HL-60/S4 (cell line): Measurements from ENCODE around the gene DYSF.

Experiments used
- in situ Hi-C: fragments of 300-500 bp; cut with MboI; formaldehyde crosslinking; loops from 2 replicates; pipeline ENCODE4 v1.14.3; 2022; ENCODE audit warnings: low sequenced_read_pairs

The DYSF gene

DNA sequence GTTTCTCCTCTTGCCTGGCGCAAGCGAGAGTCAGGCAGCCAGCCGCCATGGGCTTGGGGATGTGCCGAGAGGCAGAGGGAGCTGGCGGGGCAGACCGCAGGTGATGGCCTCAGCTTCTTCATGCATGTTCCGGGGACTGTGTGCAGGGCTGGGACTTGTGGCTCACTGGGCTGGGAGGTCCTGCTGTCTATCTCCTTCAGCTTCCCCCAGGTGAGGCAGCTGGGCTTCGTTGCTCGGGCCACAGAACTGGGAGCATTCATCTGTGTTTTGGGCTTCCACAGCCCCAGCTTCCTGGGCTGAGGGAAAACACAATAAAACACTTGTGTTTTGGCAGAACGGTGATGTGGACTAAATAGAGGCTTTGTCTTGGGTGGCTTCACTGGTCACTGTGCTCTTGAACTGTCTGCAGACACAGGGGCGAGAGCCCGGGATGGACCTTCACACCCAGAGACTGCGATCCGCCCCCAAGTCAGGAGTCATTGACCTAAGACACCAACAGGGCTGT is 93.5 kb downstream of the DYSF start:
- in situ Hi-C loops, result loop anchor here (25.0 kb wide), 2 partner anchors 1040 to 1190 kb away; no protein-coding TSS in a partner anchor

DNA sequence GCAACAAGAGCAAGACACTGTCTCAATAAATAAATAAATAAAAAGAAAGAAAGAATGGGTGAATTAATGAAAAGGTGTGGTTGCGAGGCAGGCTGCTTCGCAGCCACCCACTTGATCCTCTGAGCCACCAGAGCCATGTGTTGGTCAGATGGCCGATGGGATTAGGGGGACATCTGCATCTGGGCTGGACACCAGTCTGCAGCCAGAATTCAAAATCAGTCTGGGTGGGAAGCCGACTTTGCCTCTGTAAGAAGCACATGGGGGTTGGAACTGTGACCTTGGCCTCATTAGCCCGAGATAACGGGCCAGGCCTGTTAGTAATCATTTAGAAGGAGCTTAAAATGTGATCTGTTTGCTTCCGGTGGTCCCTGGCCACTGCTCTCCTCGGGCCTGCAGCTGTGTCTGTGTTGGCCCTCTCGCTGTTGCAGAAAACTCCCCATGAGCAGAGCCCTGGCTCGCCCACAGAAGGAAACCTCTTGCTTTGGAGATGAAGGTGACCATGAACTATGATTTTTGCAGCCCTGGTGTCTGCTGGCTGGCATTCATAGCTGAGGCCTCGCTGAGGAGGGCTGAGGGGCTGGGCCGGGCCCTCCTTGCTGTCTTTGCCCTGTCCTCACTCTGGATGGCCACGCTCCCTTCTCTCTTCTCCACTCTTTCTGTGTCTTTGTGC is 94.4 kb downstream of the DYSF start:
- in situ Hi-C loops, result loop anchor here (25.0 kb wide), 2 partner anchors 1040 to 1190 kb away; no protein-coding TSS in a partner anchor

DNA sequence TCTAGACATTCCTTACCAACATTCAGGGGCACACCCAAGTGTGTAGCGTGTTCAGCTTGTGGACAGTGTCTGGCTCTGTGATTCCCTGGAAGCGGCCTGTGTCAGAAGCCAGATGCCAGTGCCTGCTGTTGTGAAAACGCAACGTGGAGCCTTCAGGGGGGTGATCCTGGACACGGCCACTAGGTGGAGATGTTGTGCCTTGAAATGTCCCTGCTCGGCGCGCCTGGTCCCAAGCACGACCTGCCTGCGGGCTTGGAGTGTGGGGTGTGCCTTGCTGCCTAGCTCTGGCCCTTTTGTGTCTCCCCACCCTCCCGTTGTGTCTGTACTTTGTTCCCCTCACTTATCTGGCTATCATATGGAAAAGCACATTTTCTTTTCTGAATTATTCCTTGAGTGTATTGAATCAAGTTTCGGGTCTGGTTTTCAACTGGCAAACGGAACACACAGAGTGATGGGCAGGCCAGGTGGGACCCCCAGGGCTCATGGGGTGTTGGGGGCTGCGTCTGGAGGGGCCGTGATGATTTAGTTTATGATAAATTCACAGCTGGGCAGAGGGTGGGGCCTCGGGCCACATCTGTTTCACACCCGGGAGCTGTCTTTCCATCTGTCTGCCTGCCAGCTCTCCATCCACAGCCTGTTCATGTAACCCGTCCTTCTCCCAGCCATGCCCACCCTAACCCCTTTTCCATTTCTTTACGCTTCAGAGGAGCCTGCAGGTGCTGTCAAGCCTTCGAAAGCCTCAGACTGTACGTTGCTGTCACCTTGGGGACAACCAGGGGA is 95.5 kb downstream of the DYSF start:
- in situ Hi-C loops, result loop anchor here (25.0 kb wide), 2 partner anchors 1038 to 1188 kb away; no protein-coding TSS in a partner anchor

DNA sequence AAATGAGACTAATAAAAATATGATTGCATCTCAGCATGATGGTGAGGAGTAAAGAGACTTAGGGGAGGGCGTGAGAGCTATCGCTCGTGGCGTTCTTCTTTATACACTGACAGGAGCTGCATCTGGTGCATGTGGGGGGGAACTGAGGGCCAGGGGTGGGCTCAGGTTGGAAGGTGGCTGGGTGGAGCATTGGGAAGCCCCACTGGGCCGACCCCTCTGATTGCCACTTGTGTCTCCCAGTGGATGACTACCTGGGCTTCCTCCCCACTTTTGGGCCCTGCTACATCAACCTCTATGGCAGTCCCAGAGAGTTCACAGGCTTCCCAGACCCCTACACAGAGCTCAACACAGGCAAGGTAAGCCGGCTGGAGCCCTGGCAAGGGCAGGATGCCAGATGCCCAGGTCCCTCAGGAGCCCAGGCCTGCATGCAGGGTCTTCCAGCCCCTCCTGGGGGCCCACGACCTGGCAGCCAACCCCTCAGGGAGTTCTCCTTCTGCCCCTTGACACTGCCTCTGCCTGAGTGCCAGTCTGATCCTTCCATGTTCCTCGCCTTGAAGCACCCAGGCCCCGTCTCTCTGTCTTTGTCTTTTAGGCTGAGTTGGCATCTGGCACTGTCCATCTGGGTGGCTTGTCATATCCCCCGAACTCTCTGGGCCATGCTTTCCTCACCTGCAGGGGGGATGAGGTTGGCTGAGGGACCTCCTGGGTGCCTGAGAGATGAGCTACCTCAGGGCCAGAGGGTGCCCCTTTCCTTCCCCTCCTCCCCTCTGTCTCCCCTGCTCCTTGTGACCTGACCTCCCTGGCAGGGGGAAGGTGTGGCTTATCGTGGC is 97.7 kb downstream of the DYSF start:
- in situ Hi-C loops, result loop anchor here (25.0 kb wide), 1 partner anchor 586 kb away; the partner anchor contains the start of gene CYP26B1

DNA sequence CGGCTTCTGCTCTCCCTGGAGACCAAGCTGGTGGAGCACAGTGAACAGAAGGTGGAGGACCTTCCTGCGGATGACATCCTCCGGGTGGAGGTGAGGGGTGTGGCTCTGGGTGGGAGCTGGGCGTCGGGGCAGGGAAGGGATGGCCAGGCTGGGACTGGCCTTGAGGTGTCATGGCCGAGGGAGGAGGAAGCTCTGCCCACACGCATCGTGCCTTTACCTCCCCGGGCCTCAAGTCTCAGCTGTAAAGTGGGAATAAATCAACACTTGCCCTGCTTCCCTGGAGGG is 98.2 kb downstream of the DYSF start:
- in situ Hi-C loops, result loop anchor here (25.0 kb wide), 1 partner anchor 586 kb away; the partner anchor contains the start of gene CYP26B1

DNA sequence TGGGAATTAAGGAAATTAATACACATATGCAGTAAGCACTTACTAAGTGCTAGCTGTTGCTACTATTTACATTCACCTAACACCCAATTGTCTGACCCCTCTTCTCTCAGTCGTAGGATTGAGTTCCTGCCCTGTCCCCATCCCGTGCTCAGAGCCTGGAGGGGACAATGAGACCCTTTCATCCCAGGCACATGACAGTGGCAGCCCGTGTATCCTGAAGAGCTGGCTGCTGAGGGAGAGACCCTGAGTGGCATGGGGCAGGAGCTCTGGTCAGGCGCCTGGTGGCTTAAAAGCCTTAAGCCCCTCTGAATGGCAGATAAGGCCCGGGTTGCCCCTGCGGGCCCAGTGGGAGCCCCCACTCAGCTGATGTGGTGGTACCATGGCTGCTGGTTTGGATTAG is 99.0 kb downstream of the DYSF start:
- in situ Hi-C loops, result loop anchor here (25.0 kb wide), 1 partner anchor 585 kb away; the partner anchor contains the start of gene CYP26B1

DNA sequence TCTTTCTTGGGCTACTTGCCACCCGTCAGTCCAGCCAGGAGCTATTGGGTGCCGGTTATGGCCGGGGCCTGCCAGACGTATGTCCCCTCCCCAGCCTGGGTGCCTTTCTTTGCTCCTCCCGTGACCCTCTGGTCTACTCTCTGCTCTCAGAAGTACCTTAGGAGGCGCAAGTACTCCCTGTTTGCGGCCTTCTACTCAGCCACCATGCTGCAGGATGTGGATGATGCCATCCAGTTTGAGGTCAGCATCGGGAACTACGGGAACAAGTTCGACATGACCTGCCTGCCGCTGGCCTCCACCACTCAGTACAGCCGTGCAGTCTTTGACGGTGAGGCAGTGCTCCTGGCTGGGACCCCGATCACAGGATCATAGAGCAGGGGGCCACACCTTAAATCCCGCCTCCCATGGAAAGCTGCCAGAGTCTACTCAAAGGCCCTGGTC is 99.5 kb downstream of the DYSF start:
- in situ Hi-C loops, result loop anchor here (25.0 kb wide), 1 partner anchor 584 kb away; the partner anchor contains the start of gene CYP26B1

DNA sequence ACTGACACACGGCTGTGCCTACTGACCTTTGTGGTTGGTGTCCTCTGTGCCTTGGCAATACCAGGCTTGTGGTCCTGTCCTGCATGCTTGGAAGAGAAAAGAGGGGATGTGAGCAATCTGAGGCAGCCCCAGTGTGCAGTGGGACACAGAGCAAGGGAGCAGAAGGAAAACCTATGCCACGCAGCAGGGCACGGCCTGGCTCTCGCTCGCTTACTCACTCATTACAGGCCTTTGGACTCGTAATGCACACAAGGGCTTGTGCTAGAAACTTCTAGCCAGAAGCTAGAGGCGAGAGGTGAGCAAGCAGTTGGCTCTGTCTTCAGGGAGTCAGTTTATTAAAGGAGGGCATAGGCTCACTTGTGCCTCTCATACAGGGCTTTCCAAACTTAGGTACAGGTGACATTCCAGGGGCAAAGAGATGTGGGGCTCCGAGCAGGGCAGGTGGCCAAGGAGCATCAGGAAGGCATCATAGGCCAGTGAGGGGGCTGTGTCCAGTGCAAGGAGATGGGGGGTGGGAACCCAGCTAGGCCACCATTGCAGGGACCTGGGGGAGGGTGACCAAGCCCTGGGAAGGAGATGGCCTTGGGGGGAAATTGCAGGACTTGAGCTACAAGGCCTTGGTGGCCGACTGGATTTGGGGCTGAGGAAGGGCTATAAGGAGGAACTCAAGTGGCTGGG is 100.8 kb downstream of the DYSF start:
- in situ Hi-C loops, result loop anchor here (25.0 kb wide), 1 partner anchor 583 kb away; the partner anchor contains the start of gene CYP26B1

DNA sequence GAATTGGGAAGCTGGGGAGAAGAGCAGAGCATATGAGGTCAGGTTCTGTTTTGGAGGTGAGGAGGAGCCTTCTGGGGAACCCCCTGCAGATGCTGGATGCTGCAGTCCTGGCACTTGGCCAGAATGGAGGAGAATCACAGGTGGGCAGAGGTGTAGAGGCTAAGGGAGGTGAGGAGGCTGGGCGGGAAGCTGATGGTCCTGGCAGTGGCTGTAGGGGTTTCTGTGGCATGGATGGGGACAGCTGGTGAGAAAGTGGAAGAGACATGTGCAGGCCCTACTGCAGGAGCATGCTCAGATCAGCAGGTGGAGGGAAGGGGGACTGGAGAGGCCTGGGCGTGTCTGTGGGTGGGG is 101.3 kb downstream of the DYSF start:
- in situ Hi-C loops, result loop anchor here (25.0 kb wide), 1 partner anchor 583 kb away; the partner anchor contains the start of gene CYP26B1

DNA sequence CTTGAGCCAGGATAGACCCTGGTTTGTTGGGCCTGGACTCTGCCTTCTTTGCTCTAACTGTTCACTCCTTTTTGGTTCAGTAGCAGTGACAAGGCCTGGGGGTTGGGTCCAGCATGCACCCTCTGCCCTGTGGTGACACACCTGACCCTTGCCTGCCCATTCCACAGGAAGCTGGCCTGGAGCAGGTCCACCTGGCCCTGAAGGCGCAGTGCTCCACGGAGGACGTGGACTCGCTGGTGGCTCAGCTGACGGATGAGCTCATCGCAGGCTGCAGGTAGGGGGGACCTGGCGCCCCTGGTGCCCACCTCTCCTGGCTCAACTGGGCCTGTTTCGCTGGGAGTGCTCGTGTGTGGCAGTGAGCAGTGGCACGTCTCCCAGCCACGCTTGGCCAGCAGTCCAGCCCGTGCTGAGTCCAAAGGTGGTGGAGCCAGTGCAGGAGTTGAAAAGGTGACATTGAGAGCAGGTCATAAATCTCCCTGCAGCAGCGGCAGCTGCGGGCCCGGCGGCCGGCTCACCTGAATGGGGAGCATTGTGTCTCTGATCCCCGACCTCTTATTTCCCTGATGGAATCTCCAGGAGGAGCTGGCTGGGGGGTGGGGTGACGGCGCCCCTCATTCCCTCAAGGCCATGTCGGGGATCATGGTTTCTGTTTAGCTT is 102.6 kb downstream of the DYSF start:
- in situ Hi-C loops, result loop anchor here (25.0 kb wide), 1 partner anchor 581 kb away; the partner anchor contains the start of gene CYP26B1

DNA sequence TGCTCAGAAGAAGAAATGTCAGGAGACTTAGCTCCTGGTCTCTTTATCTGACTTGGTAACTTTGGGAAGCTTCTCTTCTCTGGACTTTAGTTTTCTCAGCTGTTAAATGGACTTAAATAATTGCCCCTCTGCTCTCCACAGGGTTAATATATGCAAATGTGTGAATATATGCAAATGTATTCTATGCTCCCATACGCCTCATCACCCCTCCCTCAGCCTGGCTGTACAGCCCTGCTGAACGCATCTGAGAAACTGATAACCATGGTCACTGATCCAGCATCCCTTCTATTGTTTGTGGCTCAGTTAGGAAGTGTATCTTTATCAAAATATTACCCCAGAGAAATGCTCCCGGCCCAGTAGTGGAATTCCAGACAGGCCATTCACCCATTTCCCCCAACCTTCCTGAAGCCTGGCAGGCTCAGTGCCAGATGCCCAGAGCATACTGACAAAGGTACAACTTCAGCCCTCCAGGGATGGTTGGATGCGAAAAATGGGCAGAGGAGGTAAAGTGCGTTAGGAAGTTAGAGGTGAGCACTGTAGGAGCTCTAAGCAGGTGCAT is 103.4 kb downstream of the DYSF start:
- in situ Hi-C loops, result loop anchor here (25.0 kb wide), 1 partner anchor 581 kb away; the partner anchor contains the start of gene CYP26B1

DNA sequence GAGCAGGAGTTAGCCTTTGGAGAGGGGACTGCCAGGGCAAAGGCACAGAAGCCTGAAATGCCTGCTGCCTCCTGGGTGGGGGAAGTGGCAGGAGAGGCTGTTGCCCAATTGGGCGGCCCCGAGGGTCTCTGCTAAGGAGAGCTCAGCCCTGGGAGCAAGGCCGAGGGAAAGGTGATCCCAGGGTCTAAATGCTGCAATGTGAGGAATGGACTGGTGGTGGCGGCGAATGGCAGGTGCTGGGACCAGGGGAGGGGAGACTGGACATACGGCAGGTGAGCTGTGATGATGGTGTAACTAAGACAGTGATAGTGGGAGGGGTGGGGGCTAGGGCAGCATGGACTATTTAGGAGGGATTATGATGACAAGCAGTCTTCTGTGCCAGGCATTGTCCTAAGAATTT is 104.0 kb downstream of the DYSF start:
- in situ Hi-C loops, result loop anchor here (25.0 kb wide), 1 partner anchor 580 kb away; the partner anchor contains the start of gene CYP26B1

DNA sequence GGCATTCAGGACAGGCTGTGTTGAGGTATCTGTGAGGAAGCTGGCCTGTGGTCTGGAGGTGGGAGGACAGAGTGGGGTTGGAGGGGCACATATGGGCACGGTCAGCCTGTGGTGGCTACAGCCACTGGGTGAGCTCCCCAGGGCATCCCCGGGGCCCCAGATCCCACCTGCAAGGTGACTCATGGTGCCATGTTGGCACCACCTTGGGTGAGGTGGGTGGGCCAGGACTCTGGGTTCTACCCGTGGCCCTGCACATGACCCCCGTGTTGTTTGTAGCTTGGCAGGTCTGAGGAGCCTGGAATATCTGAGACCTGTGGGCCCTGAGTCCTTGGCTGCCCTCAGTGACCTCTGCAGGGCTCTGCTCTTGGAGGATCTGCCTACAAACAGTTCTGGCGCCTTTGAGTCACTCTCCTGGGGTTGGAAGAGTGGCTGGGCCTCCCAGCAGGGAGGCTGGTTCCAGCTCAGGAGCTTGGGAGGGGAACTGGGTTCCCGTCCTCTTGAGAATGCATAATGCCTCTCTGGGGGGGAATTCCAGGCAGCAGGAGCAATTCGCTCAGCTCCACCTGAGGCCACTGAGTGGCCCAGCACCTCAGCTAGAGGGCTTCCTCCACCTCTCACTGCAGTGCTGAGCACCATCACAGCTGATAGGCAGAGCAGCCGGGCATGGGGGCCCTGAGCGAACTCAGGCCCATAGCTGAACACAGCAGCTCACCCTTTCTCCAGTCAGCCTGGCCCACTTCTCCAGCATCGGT is 105.1 kb downstream of the DYSF start:
- in situ Hi-C loops, result loop anchor here (25.0 kb wide), 1 partner anchor 579 kb away; the partner anchor contains the start of gene CYP26B1

DNA sequence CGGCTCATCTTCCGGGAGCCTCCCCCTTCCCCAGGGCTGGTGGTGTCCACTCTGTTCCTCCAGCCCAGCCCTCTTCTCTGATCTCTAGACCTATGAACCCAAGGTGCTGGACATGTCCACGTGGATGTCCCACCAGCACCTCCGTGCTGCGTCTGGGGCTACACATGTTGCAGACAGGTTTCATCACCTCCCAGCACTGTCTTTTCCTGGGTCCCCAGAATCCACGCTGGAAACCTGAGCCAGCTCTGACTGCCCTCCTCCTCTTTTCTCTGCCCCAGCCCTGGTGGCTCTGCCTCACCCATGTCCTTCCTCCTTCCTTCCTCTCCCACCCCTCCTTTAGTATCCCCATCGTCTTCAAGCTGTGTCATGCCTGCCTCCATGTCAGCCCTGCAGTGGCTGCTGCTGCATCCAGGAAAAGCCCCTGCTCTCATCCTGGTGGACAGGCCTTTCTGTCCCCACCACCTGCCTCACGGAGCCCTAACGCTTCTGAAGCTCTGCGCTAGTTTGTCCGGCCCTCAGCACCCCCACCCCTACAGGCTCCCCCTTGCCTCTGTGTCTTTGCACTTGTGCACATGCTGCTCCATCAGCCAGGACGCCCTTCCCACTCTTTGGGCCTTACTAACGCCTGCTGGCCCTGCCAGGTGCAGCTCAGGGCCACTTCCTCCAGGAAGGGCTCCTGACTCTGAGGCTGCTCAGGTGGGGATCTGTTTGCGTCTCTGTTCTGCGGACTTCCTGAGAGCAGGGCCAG is 105.9 kb downstream of the DYSF start:
- in situ Hi-C loops, result loop anchor here (25.0 kb wide), 1 partner anchor 578 kb away; the partner anchor contains the start of gene CYP26B1

DNA sequence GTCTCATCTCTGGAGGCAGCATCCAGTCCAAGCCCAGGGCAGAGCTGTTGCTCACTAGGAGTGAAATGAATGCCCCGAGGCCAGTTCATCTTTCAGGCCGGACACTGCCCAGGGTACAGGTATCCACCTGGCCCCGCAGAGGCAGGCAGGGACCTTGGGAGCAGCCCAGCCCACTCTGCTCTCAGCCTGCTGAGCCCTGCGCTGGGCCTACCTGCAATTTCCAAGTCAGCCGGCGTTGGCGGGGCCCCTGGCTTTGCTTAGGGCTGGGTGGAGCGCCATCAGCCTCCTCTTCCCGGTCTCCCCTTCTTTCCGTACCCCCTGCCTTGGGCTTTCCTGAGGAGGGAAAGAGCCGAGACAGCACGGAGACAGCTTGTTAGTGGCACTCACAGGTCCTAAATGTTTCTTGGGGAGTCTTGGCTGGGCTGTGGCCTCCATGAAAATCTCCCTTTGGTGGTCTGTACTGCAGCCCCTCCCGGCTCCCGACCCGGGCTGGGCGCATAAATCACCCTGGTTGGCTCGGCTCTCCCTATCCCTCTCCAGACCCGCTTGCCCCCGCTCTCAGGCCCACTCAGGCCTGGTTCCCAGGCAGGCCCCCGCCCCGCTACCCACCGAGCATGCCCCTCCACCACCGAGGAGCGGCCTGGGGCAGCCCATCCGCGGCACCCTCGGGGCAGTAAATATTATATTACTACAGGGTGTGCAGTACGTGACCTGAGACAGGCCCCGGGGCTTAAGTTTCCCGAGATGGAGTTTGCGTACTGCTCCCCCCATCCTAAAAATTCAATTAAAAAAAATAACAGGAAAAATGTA is 106.7 kb downstream of the DYSF start:
- in situ Hi-C loops, result loop anchor here (25.0 kb wide), 1 partner anchor 577 kb away; the partner anchor contains the start of gene CYP26B1

DNA sequence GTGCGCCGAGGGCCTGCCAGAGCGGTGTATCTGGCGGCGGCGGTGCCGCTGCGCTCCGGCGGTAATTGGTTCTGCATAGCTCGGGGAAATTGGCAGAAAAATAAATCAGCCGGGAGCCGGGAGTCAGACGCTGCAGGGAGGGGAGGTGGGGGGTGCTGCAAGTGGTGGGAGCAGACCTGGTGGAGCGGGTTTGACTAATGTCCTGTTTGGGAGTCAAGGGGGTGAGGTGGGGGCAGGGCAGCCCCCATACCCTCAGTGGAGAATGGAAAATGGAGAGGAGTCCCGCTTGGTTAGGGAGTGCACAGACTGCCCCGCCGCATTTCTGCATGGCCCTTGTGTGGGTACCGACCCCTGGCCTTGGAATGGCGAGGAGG is 107.3 kb downstream of the DYSF start:
- in situ Hi-C loops, result loop anchor here (25.0 kb wide), 1 partner anchor 577 kb away; the partner anchor contains the start of gene CYP26B1
